Suprapubic skin (tissue), 3 donors: Measurements from ENCODE around the gene ETV6.

Experiments used
- POLR2A ChIP-seq, 2 donors: fragments of 450-650 bp; IDR thresholded peaks; one replicate each; pipeline ENCODE4 v1.6.1; 2017; ENCODE audit warnings: antibody characterized with exemption in 2 of 2, mild to moderate bottlenecking in 2 of 2, moderate library complexity in 2 of 2
- TF ChIP-seq, protein P1 (sequence below), 2 donors: fragments of 200-600 bp in 1 of 2; fragments of 450-650 bp in 1 of 2; sonication (generic) in 1 of 2; IDR thresholded peaks; one replicate each; pipeline ENCODE4 v1.5.1; 2016 to 2019; ENCODE audit warnings: antibody characterized with exemption in 2 of 2, mild to moderate bottlenecking in 1 of 2, moderate library complexity in 1 of 2

DNA sequence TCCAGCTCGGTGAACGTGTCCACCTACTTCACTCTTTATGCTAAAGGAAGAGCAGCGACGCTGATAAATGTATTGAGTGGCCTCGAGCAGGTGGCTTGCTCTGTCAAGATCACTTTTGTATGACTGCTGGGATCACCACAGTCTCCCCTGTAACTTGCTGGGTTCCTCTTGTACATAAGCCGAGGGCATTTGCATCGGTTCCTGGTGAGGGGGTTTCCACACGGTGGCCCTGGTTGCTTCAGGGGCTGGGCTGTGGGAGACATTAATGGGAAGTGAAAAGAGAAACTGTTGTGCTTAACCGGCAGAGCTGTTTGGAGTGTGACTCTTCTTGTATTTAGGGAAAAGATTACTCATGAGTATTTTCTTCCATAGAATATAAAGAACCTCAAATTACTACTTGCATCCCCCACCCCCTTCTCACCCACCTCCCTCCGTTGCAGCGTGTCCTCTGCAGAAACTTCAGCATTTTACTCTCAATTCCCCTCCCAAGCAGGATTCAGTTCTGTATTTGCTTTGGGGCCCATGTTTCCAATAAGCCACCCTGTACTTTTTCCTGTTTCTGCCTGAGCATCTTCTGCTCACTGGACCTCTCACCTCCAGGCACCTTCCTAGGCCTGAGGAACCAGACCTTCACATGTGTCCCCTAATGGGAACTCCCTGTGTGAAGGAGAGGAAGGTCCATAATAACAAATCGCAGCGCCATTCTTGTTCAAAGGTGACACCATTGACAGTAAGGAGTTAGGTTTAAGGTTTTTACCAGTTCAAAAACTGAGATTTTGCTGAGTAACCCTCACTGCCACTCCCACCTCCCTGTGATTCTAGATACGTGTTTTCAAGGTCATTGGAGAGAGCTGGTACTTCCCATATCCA lies 187.0 kb downstream of the ETV6 start:
- TF ChIP-seq, protein P1, sequence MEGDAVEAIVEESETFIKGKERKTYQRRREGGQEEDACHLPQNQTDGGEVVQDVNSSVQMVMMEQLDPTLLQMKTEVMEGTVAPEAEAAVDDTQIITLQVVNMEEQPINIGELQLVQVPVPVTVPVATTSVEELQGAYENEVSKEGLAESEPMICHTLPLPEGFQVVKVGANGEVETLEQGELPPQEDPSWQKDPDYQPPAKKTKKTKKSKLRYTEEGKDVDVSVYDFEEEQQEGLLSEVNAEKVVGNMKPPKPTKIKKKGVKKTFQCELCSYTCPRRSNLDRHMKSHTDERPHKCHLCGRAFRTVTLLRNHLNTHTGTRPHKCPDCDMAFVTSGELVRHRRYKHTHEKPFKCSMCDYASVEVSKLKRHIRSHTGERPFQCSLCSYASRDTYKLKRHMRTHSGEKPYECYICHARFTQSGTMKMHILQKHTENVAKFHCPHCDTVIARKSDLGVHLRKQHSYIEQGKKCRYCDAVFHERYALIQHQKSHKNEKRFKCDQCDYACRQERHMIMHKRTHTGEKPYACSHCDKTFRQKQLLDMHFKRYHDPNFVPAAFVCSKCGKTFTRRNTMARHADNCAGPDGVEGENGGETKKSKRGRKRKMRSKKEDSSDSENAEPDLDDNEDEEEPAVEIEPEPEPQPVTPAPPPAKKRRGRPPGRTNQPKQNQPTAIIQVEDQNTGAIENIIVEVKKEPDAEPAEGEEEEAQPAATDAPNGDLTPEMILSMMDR (IDR thresholded peaks at IDR 0.05), result no peak
- TF ChIP-seq POLR2A (IDR thresholded peaks at IDR 0.05), result no peak
